Measurements from ENCODE around the gene SHFL. TPM values are rescaled to one million over a fixed set of nuclear protein-coding genes. Genes with fewer than 3 reads are reported as not detected.

SHFL gene
- total RNA-seq, 1 experiment from 2014 or later: 21.1 TPM

DNA sequence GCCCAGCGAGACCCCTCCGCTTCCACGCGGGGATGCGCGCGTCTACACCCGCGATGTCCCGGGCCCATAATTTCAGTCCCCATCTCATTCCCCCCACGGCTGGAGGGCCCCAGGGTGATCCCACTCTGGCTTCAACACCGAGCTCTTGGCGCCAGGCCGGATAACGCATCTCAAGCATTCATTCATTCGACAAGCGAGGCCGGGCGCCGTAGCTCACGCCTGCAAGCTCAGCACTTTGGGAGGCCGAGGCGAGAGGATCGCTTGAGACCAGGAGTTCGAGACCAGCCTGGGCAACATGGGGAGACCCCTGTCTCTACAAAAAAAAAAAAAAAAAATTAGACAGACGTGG, 10.5 kb downstream of the SHFL start:
- Histone ChIP-seq H4K91ac (ENCODE audit: insufficient read length, low read depth, low read length) (no peak overlapping the region), H4K5ac (ENCODE audit: insufficient read length, low read depth, low read length) (no peak overlapping the region), H3K23me2 (ENCODE audit: insufficient read length, low read depth, low read length, poor library complexity, severe bottlenecking) (peaks cover 3% of the 10 kb centered on the region), H4K8ac (replicated peaks; ENCODE audit: insufficient read length, low read depth, low read length) (no peak overlapping the region), H2AFZ (ENCODE audit: low read length) (no peak overlapping the region), H3K14ac (ENCODE audit: insufficient read depth, low read length) (peak overlapping the region; percentile 78; the same call in 1 of the 2 replicates), H3K27ac (ENCODE audit: insufficient read length, low read depth, low read length) (no peak overlapping the region), H3K27me3 (ENCODE audit: insufficient read depth, low read length) (peaks cover 3% of the 10 kb centered on the region), H2BK12ac (ENCODE audit: insufficient read length, low read depth, low read length) (no peak overlapping the region), H3K4me1 (ENCODE audit: insufficient read depth, low read length) (no peaks in the 10 kb centered on the region), H2BK20ac (ENCODE audit: low read depth, low read length, poor library complexity, severe bottlenecking) (no peak overlapping the region), H3K79me1 (ENCODE audit: insufficient read depth, low read depth, low read length, poor library complexity, severe bottlenecking) (no peaks in the 10 kb centered on the region), H3K56ac (ENCODE audit: insufficient read length, low read depth, low read length) (no peak overlapping the region), H2BK15ac (ENCODE audit: low read depth, low read length) (no peak overlapping the region), H3K4me2 (ENCODE audit: insufficient read depth, insufficient read length, low read length) (peak overlapping the region; percentile 34), H3K23ac (ENCODE audit: insufficient read length, low read depth, low read length) (no peak overlapping the region), H2AK5ac (ENCODE audit: insufficient read length, low read length) (no peak overlapping the region), H3K9me3 (ENCODE audit: control insufficient read depth, low read depth, low read length) (no peaks in the 10 kb centered on the region), H3K9ac (ENCODE audit: extremely low read depth, insufficient read length, low read length) (no peak overlapping the region), H3K18ac (ENCODE audit: insufficient read length, low read depth, low read length) (peak overlapping the region; percentile 49), H2BK5ac (ENCODE audit: insufficient read length, low read length) (no peak overlapping the region), H2BK120ac (ENCODE audit: low read depth, low read length, poor library complexity, severe bottlenecking) (no peak overlapping the region), H4K20me1 (ENCODE audit: control insufficient read depth, insufficient read depth, insufficient read length) (no peaks in the 10 kb centered on the region), H3T11ph (ENCODE audit: low read length) (no peak overlapping the region), H3K79me2 (ENCODE audit: insufficient read depth, low read length) (no peaks in the 10 kb centered on the region), H3K4ac (ENCODE audit: low read depth, low read length) (no peak overlapping the region)
- Mint-ChIP-seq H3K4me3 (peak overlapping the region; percentile 19 to 65; a peak in 4 of 5 replicates), H3K27ac (no peak overlapping the region), H3K9me3 (peaks cover 0 to 3% of the 10 kb centered on the region in 2 experiments; a peak in 2 of 5 replicates), H3K36me3 (ENCODE audit: insufficient read depth in 1 of 3, low read depth in 3 of 3) (peaks cover under 1 to 13% (median 5%) of the 10 kb centered on the region in 3 experiments; a peak in 5 of 7 replicates), H3K27me3 (ENCODE audit: low read depth) (peaks cover 60% of the 10 kb centered on the region), H3K4me1 (peaks cover 3% of the 10 kb centered on the region in 2 experiments; a peak in 3 of 4 replicates)
- DNase-seq: no peak
- whole genome bisulfite sequencing (ENCODE audit: extremely low coverage, insufficient read length, low lambda C conversion rate): no CpG with 5 or more reads among the region's 26 CpGs
- TF ChIP-seq, protein P1, sequence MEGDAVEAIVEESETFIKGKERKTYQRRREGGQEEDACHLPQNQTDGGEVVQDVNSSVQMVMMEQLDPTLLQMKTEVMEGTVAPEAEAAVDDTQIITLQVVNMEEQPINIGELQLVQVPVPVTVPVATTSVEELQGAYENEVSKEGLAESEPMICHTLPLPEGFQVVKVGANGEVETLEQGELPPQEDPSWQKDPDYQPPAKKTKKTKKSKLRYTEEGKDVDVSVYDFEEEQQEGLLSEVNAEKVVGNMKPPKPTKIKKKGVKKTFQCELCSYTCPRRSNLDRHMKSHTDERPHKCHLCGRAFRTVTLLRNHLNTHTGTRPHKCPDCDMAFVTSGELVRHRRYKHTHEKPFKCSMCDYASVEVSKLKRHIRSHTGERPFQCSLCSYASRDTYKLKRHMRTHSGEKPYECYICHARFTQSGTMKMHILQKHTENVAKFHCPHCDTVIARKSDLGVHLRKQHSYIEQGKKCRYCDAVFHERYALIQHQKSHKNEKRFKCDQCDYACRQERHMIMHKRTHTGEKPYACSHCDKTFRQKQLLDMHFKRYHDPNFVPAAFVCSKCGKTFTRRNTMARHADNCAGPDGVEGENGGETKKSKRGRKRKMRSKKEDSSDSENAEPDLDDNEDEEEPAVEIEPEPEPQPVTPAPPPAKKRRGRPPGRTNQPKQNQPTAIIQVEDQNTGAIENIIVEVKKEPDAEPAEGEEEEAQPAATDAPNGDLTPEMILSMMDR (conservative IDR thresholded peaks at IDR 0.05): no peak

All from H9 (cell line).